Neural cell (in vitro differentiated cells): ENCODE data around the gene LY6G5C. TPM values are rescaled to one million over a fixed set of nuclear protein-coding genes. Genes with fewer than 3 reads are reported as not detected.
A peak's percentile ranks its signal among the peaks of the same experiment; 100 is the strongest.

Source experiments
- H2AFZ ChIP-seq: fragments of 200-600, 300-800 bp; sonication (generic), shearing (Covaris generic); 2 replicates; pipeline ENCODE4 v1.6.0; 2014; ENCODE audit warnings: low read depth, mild to moderate bottlenecking, antibody characterized with exemption, low read length, moderate library complexity
- H3F3A ChIP-seq: fragments of 200-600 bp; shearing (Covaris generic); 2 replicates; pipeline ENCODE4 v1.6.1; 2016; ENCODE audit warnings: mild to moderate bottlenecking, moderate library complexity, mixed read lengths, antibody characterized with exemption, low read length; ENCODE audit not compliant: insufficient read depth, poor library complexity, severe bottlenecking
- H3K27ac ChIP-seq: fragments of 200-600, 300-800 bp; sonication (generic), shearing (Covaris generic); 2 replicates; pipeline ENCODE4 v1.5.1; 2014; ENCODE audit warnings: mild to moderate bottlenecking, low read length, moderate library complexity
- H3K27me3 ChIP-seq: fragments of 300-800, 200-600 bp; sonication (generic), shearing (Covaris generic); 2 replicates; pipeline ENCODE4 v1.6.0; 2014; ENCODE audit warnings: mild to moderate bottlenecking, low read depth, low read length, moderate library complexity; ENCODE audit not compliant: insufficient read depth
- H3K36me3 ChIP-seq: fragments of 300-800, 200-600 bp; sonication (generic), shearing (Covaris generic); 2 replicates; pipeline ENCODE4 v1.5.1; 2014; ENCODE audit warnings: mild to moderate bottlenecking, antibody characterized with exemption, low read length, moderate library complexity; ENCODE audit not compliant: insufficient read depth
- H3K4me2 ChIP-seq: fragments of 300-800, 200-600 bp; sonication (generic), shearing (Covaris generic); 2 replicates; pipeline ENCODE4 v1.6.0; 2014; ENCODE audit warnings: mild to moderate bottlenecking, low read length
- H3K4me3 ChIP-seq: fragments of 300-800, 200-600 bp; sonication (generic), shearing (Covaris generic); 2 replicates; pipeline ENCODE4 v1.5.1; 2014; ENCODE audit warnings: mild to moderate bottlenecking, low read length, moderate library complexity
- H3K79me2 ChIP-seq: fragments of 200-600 bp; shearing (Covaris generic); replicated peaks from 2 replicates; pipeline ENCODE4 v1.6.0; 2014; ENCODE audit warnings: mild to moderate bottlenecking, low read length, moderate library complexity; ENCODE audit not compliant: insufficient read depth
- H3K9ac ChIP-seq: fragments of 300-800, 200-600 bp; sonication (generic), shearing (Covaris generic); 2 replicates; pipeline ENCODE4 v1.6.1; 2016; ENCODE audit warnings: mild to moderate bottlenecking, low read length, mixed read lengths
- H3K9me2 ChIP-seq: fragments of 200-600 bp; shearing (Covaris generic); 2 replicates; pipeline ENCODE4 v1.6.1; 2016; ENCODE audit warnings: mild to moderate bottlenecking, low read length, mixed read lengths; ENCODE audit not compliant: insufficient read depth
- H3K9me3 ChIP-seq: fragments of 200-600, 300-800 bp; sonication (generic), shearing (Covaris generic); 2 replicates; pipeline ENCODE4 v1.6.1; 2016; ENCODE audit warnings: mild to moderate bottlenecking, mixed run types, low read length, moderate library complexity, mixed read lengths
- H4K20me1 ChIP-seq: fragments of 200-600 bp; shearing (Covaris generic); 2 replicates; pipeline ENCODE4 v1.6.1; 2016; ENCODE audit warnings: mild to moderate bottlenecking, mixed run types; ENCODE audit not compliant: insufficient read depth
- EP300 ChIP-seq: fragments of 450-650 bp; conservative IDR thresholded peaks from 2 replicates; pipeline ENCODE4 v1.6.1; 2014; ENCODE audit warnings: antibody characterized with exemption, mild to moderate bottlenecking, moderate library complexity; ENCODE audit not compliant: poor library complexity, severe bottlenecking
- MXI1 ChIP-seq: fragments of 450-650 bp; conservative IDR thresholded peaks from 2 replicates; pipeline ENCODE4 v1.6.1; 2014; ENCODE audit warnings: antibody characterized with exemption, mild to moderate bottlenecking; ENCODE audit not compliant: poor library complexity, severe bottlenecking
- RAD21 ChIP-seq: fragments of 450-650 bp; conservative IDR thresholded peaks from 2 replicates; pipeline ENCODE4 v1.6.1; 2014; ENCODE audit warnings: antibody characterized with exemption, mild to moderate bottlenecking, moderate library complexity
- REST ChIP-seq: IDR thresholded peaks from 2 replicates; pipeline ENCODE4 v1.6.1; 2012; ENCODE audit warnings: borderline replicate concordance
- SMC3 ChIP-seq: fragments of 450-650 bp; conservative IDR thresholded peaks from 2 replicates; pipeline ENCODE4 v1.6.1; 2014; ENCODE audit warnings: antibody characterized with exemption, mild to moderate bottlenecking, moderate library complexity; ENCODE audit not compliant: poor library complexity
- TAF1 ChIP-seq: IDR thresholded peaks from 2 replicates; pipeline ENCODE4 v1.6.1; 2012; ENCODE audit warnings: low read depth
- polyA plus RNA-seq: library from polyadenylated mRNA; depleted of rRNA; stranded (reverse); fragments of >200 nt; gene quantifications from 2 replicates; pipeline ENCODE4 v1.2.3, GENCODE V29; 2014

The LY6G5C gene
- polyA plus RNA-seq, 1 donor from 2014 or later, result 13.4 TPM

GRCh38 chr6:31713991-31714684 lies 33.3 kb upstream of the LY6G5C start:
- H3F3A ChIP-seq, result no peaks in the 10 kb centered on the region
- no peaks in the 10 kb centered on the region for H3K9me2 ChIP-seq
- no peaks in the 10 kb centered on the region for H3K27me3 ChIP-seq
- peak overlapping the region; percentile 23 for H3K4me3 ChIP-seq
- peak; percentile 33 for TF ChIP-seq TAF1
- no peak for TF ChIP-seq MXI1
- no peaks in the 10 kb centered on the region for H4K20me1 ChIP-seq
- H3K9ac ChIP-seq, result peak overlapping the region; percentile 48
- no peaks in the 10 kb centered on the region for H3K9me3 ChIP-seq
- H2AFZ ChIP-seq, result peak overlapping the region; percentile 84
- H3K27ac ChIP-seq, result peak overlapping the region; percentile 56
- peak overlapping the region; percentile 30 for H3K4me2 ChIP-seq
- H3K36me3 ChIP-seq, result no peaks in the 10 kb centered on the region
- H3K79me2 ChIP-seq, result no peaks in the 10 kb centered on the region

GRCh38 chr6:31713465-31713864 lies 32.6 kb upstream of the LY6G5C start:
- Histone ChIP-seq H4K20me1 (no peaks in the 10 kb centered on the region), H2AFZ (no peak overlapping the region), H3K9me2 (no peaks in the 10 kb centered on the region), H3K4me3 (peak overlapping the region; percentile 23), H3K9ac (peak overlapping the region; percentile 48), H3K9me3 (no peaks in the 10 kb centered on the region), H3K79me2 (no peaks in the 10 kb centered on the region), H3K27me3 (no peaks in the 10 kb centered on the region), H3K4me2 (no peak overlapping the region), H3K27ac (peak overlapping the region; percentile 12), H3F3A (no peaks in the 10 kb centered on the region), H3K36me3 (no peaks in the 10 kb centered on the region)
- no peak for TF ChIP-seq REST

- no peak overlapping the region for H3K4me2 ChIP-seq
- no peaks in the 10 kb centered on the region for H3K79me2 ChIP-seq
- no peak overlapping the region for H2AFZ ChIP-seq
- H3K27ac ChIP-seq, result no peak overlapping the region
- no peaks in the 10 kb centered on the region for H3F3A ChIP-seq
- no peaks in the 10 kb centered on the region for H3K27me3 ChIP-seq
- no peaks in the 10 kb centered on the region for H3K9me3 ChIP-seq
- H3K9ac ChIP-seq, result no peak overlapping the region
- TF ChIP-seq SMC3 (no peak), RAD21 (no peak), EP300 (no peak)
- H4K20me1 ChIP-seq, result no peaks in the 10 kb centered on the region
- H3K9me2 ChIP-seq, result no peaks in the 10 kb centered on the region
- no peaks in the 10 kb centered on the region for H3K36me3 ChIP-seq
- no peak overlapping the region for H3K4me3 ChIP-seq
These were observed 31.4 kb upstream of the LY6G5C start for GRCh38 chr6:31712296-31712695.
